Liver (tissue), 9 donors: ENCODE results near the gene GPR32. TPM values are rescaled to one million over a fixed set of nuclear protein-coding genes. Genes with fewer than 3 reads are reported as not detected.
"Not testable (repeated sequence)": the region's sequence is repeated elsewhere in the genome, so short reads cannot be mapped to it uniquely, and the experiment has no call there.

ENCODE experiments used
- DNase-seq: peaks from one replicate; pipeline ENCODE4 v3.0.0-alpha.2; 2017; ENCODE audit warnings: low spot score
- H3K27ac ChIP-seq, 2 donors: one replicate each; pipeline ENCODE4 v1.7.0; 2013; ENCODE audit warnings: inconsistent platforms in 2 of 2, low read length in 2 of 2, control low read depth in 1 of 2, low read depth in 1 of 2, mild to moderate bottlenecking in 1 of 2
- H3K27me3 ChIP-seq, 4 donors: one replicate each; pipeline versions ENCODE4 v1.6.1 to v1.7.0; 2013; ENCODE audit warnings: low read length in 3 of 4, inconsistent platforms in 1 of 4, mild to moderate bottlenecking in 1 of 4, moderate library complexity in 1 of 4; ENCODE audit not compliant: control insufficient read depth in 4 of 4, insufficient read depth in 4 of 4
- H3K36me3 ChIP-seq, 4 donors: one replicate each; pipeline versions ENCODE4 v1.6.1 to v1.7.0; 2013; ENCODE audit warnings: low read length in 3 of 4, mild to moderate bottlenecking in 3 of 4, low read depth in 1 of 4, moderate library complexity in 1 of 4; ENCODE audit not compliant: control insufficient read depth in 4 of 4, insufficient read depth in 3 of 4
- H3K4me1 ChIP-seq, 4 donors: one replicate each; pipeline versions ENCODE4 v1.6.1 to v1.7.0; 2013; ENCODE audit warnings: low read length in 3 of 4, mild to moderate bottlenecking in 3 of 4, moderate library complexity in 1 of 4; ENCODE audit not compliant: control insufficient read depth in 4 of 4, insufficient read depth in 4 of 4
- H3K4me3 ChIP-seq, 3 donors: one replicate each; pipeline versions ENCODE4 v1.6.1 to v1.7.0; 2013; ENCODE audit warnings: low read length in 3 of 3, control low read depth in 1 of 3, low read depth in 1 of 3, mild to moderate bottlenecking in 1 of 3
- H3K9ac ChIP-seq, 2 donors: one replicate each; pipeline ENCODE4 v1.7.0; 2013; ENCODE audit warnings: low read length in 2 of 2, mild to moderate bottlenecking in 2 of 2, moderate library complexity in 2 of 2, control low read depth in 1 of 2, low read depth in 1 of 2
- H3K9me3 ChIP-seq, 4 donors: one replicate each; pipeline versions ENCODE4 v1.6.1 to v1.7.0; 2013; ENCODE audit warnings: low read length in 3 of 4; ENCODE audit not compliant: control insufficient read depth in 4 of 4
- EGR1 ChIP-seq, 2 donors: IDR thresholded peaks; 2 replicates each; pipeline ENCODE4 v1.6.1; 2016 to 2018; ENCODE audit warnings: antibody characterized with exemption in 2 of 2, low read depth in 2 of 2
- FOXA1 ChIP-seq: IDR thresholded peaks from 2 replicates; pipeline ENCODE4 v1.6.1; 2016; ENCODE audit warnings: antibody characterized with exemption
- FOXA2 ChIP-seq: IDR thresholded peaks from 2 replicates; pipeline ENCODE4 v1.6.1; 2016; ENCODE audit warnings: antibody characterized with exemption
- GABPA ChIP-seq, 2 donors: IDR thresholded peaks in 1 of 2; conservative IDR thresholded peaks in 1 of 2; 2 replicates each; pipeline ENCODE4 v1.6.1; 2016; ENCODE audit warnings: antibody characterized with exemption in 2 of 2, mild to moderate bottlenecking in 1 of 2, moderate library complexity in 1 of 2
- HNF4A ChIP-seq, 2 donors: conservative IDR thresholded peaks; 2 replicates each; pipeline ENCODE4 v1.6.1; 2016; ENCODE audit warnings: antibody characterized with exemption in 2 of 2, mild to moderate bottlenecking in 2 of 2
- HNF4G ChIP-seq: IDR thresholded peaks from 2 replicates; pipeline ENCODE4 v1.6.1; 2016; ENCODE audit warnings: antibody characterized with exemption
- JUND ChIP-seq, 2 donors: IDR thresholded peaks; 2 replicates each; pipeline ENCODE4 v1.6.1; 2016; ENCODE audit warnings: antibody characterized with exemption in 2 of 2
- NR2F2 ChIP-seq: IDR thresholded peaks from 2 replicates; pipeline ENCODE4 v1.6.1; 2016; ENCODE audit warnings: antibody characterized with exemption
- RAD21 ChIP-seq, 2 donors: IDR thresholded peaks; 2 replicates each; pipeline ENCODE4 v1.6.1; 2016; ENCODE audit warnings: antibody characterized with exemption in 2 of 2, mild to moderate bottlenecking in 2 of 2
- RXRA ChIP-seq, 2 donors: IDR thresholded peaks; 2 replicates each; pipeline ENCODE4 v1.6.1; 2017 to 2018; ENCODE audit warnings: antibody characterized with exemption in 2 of 2, mild to moderate bottlenecking in 1 of 2
- SP1 ChIP-seq: IDR thresholded peaks from 2 replicates; pipeline ENCODE4 v1.6.1; 2018; ENCODE audit warnings: antibody characterized with exemption, mild to moderate bottlenecking
- TAF1 ChIP-seq: conservative IDR thresholded peaks from 2 replicates; pipeline ENCODE4 v1.6.1; 2016; ENCODE audit warnings: antibody characterized with exemption, mild to moderate bottlenecking
- YY1 ChIP-seq: IDR thresholded peaks from 2 replicates; pipeline ENCODE4 v1.6.1; 2016; ENCODE audit warnings: antibody characterized with exemption, mild to moderate bottlenecking
- WGBS: extraction: QIAGEN DNeasy Blood & Tissue Kit; methylation state at CpG from one replicate; pipeline ENCODE4 v1.1.7; 2013; 5-methylcytosine and 5-hydroxymethylcytosine counted together
- polyA plus RNA-seq, 2 donors: library from polyadenylated mRNA; stranded (reverse) in 1 of 2; unstranded in 1 of 2; fragments of 200-250 nt in 1 of 2; fragments of >200 nt in 1 of 2; fragmentation: Nextera tagmentation in 1 of 2; extraction: Ambion mirVana in 1 of 2; gene quantifications; one replicate each; pipeline versions ENCODE4 v1.2.1 to v1.2.3, GENCODE V29; 2013 to 2015
- total RNA-seq, 2 donors: library from RNA; depleted of rRNA; stranded (reverse); fragments of >200 nt; gene quantifications; one replicate each; pipeline ENCODE4 v1.2.3, GENCODE V29; 2014
- TF ChIP-seq, protein P1 (sequence below): IDR thresholded peaks from 2 replicates; pipeline ENCODE4 v1.6.1; 2016; ENCODE audit warnings: antibody characterized with exemption
- TF ChIP-seq, protein P2 (sequence below): IDR thresholded peaks from 2 replicates; pipeline ENCODE4 v1.6.1; 2016; ENCODE audit warnings: antibody characterized with exemption
- TF ChIP-seq, protein P3 (sequence below): fragments of 150-350 bp; IDR thresholded peaks from 2 replicates; pipeline ENCODE4 v1.5.1; 2017; ENCODE audit warnings: improper control_type of control experiment, low read depth, low read length; ENCODE audit not compliant: missing input control
- TF ChIP-seq, protein P4 (sequence below): IDR thresholded peaks from 2 replicates; pipeline ENCODE4 v1.6.1; 2016; ENCODE audit warnings: antibody characterized with exemption
- TF ChIP-seq, protein P5 (sequence below): IDR thresholded peaks from 2 replicates; pipeline ENCODE4 v1.6.1; 2016; ENCODE audit warnings: antibody characterized with exemption, mild to moderate bottlenecking
- donor health status: healthy.
- donor health status: healthy.
- donor health status: healthy.
- donor health status: healthy.
- donor health status: healthy.

The GPR32 gene
- total and polyA plus RNA-seq, 4 donors: not detected

DNA sequence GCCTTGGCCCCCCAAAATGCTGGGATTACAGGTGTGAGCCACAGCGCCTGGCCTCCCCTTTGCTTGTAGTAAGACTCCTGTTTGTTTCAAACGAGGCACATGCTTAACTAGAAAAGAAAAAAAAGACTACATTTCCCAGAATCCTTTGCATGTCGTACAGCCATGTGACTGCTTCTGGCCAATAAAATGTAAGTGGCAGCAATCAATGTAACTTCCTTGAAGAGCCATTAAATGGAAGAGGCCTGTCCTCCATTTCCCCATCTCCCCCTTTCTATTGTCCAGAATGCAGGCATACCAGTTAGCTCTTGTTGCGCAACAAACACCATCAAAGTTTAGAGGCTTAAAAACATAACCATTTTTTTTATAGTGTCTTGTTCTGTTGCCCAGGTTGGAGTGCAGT is 10.4 kb upstream of the GPR32 start:
- Histone ChIP-seq H3K36me3 (no peaks in the 10 kb centered on the region), H3K27ac (no peak overlapping the region), H3K9me3 (no peaks in the 10 kb centered on the region), H3K27me3 (no peaks in the 10 kb centered on the region), H3K9ac (no peak overlapping the region), H3K4me1 (no peaks in the 10 kb centered on the region), H3K4me3 (no peak overlapping the region)
- WGBS: 70% methylated on average over 4 of the region's 4 CpGs
- no peak for DNase-seq
- no peak for TF ChIP-seq FOXA2
- TF ChIP-seq EGR1 (IDR thresholded peaks at IDR 0.05; ENCODE audit: low read depth in 2 of 2): no peak
- TF ChIP-seq JUND (IDR thresholded peaks at IDR 0.05): no peak
- TF ChIP-seq, protein P1, sequence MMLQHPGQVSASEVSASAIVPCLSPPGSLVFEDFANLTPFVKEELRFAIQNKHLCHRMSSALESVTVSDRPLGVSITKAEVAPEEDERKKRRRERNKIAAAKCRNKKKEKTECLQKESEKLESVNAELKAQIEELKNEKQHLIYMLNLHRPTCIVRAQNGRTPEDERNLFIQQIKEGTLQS: no peak
- TF ChIP-seq, protein P2, sequence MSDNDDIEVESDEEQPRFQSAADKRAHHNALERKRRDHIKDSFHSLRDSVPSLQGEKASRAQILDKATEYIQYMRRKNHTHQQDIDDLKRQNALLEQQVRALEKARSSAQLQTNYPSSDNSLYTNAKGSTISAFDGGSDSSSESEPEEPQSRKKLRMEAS: no peak
- TF ChIP-seq, protein P3, sequence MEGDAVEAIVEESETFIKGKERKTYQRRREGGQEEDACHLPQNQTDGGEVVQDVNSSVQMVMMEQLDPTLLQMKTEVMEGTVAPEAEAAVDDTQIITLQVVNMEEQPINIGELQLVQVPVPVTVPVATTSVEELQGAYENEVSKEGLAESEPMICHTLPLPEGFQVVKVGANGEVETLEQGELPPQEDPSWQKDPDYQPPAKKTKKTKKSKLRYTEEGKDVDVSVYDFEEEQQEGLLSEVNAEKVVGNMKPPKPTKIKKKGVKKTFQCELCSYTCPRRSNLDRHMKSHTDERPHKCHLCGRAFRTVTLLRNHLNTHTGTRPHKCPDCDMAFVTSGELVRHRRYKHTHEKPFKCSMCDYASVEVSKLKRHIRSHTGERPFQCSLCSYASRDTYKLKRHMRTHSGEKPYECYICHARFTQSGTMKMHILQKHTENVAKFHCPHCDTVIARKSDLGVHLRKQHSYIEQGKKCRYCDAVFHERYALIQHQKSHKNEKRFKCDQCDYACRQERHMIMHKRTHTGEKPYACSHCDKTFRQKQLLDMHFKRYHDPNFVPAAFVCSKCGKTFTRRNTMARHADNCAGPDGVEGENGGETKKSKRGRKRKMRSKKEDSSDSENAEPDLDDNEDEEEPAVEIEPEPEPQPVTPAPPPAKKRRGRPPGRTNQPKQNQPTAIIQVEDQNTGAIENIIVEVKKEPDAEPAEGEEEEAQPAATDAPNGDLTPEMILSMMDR: no peak
- TF ChIP-seq, protein P4, sequence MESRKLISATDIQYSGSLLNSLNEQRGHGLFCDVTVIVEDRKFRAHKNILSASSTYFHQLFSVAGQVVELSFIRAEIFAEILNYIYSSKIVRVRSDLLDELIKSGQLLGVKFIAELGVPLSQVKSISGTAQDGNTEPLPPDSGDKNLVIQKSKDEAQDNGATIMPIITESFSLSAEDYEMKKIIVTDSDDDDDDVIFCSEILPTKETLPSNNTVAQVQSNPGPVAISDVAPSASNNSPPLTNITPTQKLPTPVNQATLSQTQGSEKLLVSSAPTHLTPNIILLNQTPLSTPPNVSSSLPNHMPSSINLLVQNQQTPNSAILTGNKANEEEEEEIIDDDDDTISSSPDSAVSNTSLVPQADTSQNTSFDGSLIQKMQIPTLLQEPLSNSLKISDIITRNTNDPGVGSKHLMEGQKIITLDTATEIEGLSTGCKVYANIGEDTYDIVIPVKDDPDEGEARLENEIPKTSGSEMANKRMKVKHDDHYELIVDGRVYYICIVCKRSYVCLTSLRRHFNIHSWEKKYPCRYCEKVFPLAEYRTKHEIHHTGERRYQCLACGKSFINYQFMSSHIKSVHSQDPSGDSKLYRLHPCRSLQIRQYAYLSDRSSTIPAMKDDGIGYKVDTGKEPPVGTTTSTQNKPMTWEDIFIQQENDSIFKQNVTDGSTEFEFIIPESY: no peak
- no peak for TF ChIP-seq TAF1
- no peak for TF ChIP-seq RXRA (IDR thresholded peaks at IDR 0.05)
- no peak for TF ChIP-seq GABPA (IDR thresholded peaks at IDR 0.05 in 1 of 2, conservative IDR thresholded peaks at IDR 0.05 in 1 of 2)
- TF ChIP-seq NR2F2: no peak
- TF ChIP-seq FOXA1: no peak
- no peak for TF ChIP-seq SP1
- TF ChIP-seq YY1: no peak
- TF ChIP-seq RAD21 (IDR thresholded peaks at IDR 0.05): no peak
- no peak for TF ChIP-seq HNF4A (conservative IDR thresholded peaks at IDR 0.05)
- TF ChIP-seq, protein P5, sequence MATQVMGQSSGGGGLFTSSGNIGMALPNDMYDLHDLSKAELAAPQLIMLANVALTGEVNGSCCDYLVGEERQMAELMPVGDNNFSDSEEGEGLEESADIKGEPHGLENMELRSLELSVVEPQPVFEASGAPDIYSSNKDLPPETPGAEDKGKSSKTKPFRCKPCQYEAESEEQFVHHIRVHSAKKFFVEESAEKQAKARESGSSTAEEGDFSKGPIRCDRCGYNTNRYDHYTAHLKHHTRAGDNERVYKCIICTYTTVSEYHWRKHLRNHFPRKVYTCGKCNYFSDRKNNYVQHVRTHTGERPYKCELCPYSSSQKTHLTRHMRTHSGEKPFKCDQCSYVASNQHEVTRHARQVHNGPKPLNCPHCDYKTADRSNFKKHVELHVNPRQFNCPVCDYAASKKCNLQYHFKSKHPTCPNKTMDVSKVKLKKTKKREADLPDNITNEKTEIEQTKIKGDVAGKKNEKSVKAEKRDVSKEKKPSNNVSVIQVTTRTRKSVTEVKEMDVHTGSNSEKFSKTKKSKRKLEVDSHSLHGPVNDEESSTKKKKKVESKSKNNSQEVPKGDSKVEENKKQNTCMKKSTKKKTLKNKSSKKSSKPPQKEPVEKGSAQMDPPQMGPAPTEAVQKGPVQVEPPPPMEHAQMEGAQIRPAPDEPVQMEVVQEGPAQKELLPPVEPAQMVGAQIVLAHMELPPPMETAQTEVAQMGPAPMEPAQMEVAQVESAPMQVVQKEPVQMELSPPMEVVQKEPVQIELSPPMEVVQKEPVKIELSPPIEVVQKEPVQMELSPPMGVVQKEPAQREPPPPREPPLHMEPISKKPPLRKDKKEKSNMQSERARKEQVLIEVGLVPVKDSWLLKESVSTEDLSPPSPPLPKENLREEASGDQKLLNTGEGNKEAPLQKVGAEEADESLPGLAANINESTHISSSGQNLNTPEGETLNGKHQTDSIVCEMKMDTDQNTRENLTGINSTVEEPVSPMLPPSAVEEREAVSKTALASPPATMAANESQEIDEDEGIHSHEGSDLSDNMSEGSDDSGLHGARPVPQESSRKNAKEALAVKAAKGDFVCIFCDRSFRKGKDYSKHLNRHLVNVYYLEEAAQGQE: no peak
- TF ChIP-seq HNF4G: no peak

DNA sequence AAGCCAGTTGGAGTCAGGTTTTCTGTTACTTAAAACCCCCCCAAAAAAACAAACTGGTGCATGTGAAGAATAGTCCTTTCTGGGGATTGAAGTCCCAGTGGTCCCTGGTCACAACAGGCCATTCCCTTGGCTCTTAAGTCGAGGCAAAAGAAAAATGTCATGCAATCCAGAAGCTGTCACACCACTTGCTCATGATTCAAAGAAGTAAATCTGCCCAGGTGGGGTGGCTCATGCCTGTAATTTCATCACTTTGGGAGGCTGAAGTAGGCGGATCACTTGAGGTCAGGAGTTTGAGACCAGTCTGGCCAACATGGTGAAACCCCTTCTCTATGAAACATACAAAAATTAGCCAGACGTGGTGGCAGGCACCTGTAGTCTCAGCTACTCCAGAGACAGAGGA is 8.8 kb upstream of the GPR32 start:
- DNase-seq, H3K4me1 ChIP-seq, H3K9ac ChIP-seq, H3K9me3 ChIP-seq, H3K27me3 ChIP-seq, H3K4me3 ChIP-seq, H3K36me3 ChIP-seq, H3K27ac ChIP-seq: not testable (repeated sequence)
- WGBS: 54% methylated on average over 3 of the region's 3 CpGs

DNA sequence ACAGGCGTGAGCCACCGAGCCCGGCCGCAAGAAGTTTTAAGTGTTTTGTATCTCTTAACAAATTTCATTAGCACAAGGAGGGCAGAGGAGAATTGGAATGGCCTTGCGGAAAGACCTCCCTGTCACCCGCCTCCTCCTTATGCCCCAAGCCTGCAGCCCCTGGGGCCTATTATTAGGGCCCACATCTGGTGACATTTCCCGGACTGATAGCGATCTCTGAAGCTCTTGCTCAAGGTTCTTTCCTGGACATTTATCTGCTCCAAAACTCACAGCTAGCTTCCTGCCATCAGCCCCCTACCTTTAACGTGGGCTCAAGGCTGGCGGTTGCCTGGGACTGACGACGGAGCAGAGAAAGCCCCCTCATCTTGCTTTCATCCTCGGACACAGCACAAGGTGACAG is 6.7 kb upstream of the GPR32 start:
- not testable (repeated sequence) for H3K27me3 ChIP-seq, H3K4me1 ChIP-seq, H3K9me3 ChIP-seq, H3K27ac ChIP-seq, H3K9ac ChIP-seq, DNase-seq, H3K4me3 ChIP-seq, H3K36me3 ChIP-seq
- WGBS: 72% methylated on average over 13 of the region's 13 CpGs
